MCF 10A (cell line): ENCODE data around the gene CD300H. TPM values are rescaled to one million over a fixed set of nuclear protein-coding genes. Genes with fewer than 3 reads are reported as not detected.
"Not testable (repeated sequence)": the region's sequence is repeated elsewhere in the genome, so short reads cannot be mapped to it uniquely, and the experiment has no call there.

Source experiments
- BruUV-seq: library from RNA; stranded (reverse); fragments of 400-500 nt; replicated peaks from 2 replicates; lab custom pipeline; 2021; lab: Mats Ljungman, UMichigan
- CTCF ChIA-PET: fragments of 300-600 bp; sonication (Branson Sonifier 250); formaldehyde crosslinking; extraction: SDS; loops from one replicate; lab custom pipeline; 2021; ENCODE audit warnings: antibody characterized with exemption, inconsistent platforms; lab: Yijun Ruan, JAX
- POLR2A ChIA-PET: fragments of 300-600, 350-650 bp; sonication (Branson Sonifier 250); formaldehyde crosslinking; extraction: SDS; loops from one replicate; lab custom pipeline; 2020; ENCODE audit warnings: antibody characterized with exemption, inconsistent platforms; lab: Yijun Ruan, JAX
- DNase-seq: peaks from one replicate; pipeline ENCODE4 v3.0.0-alpha.2; 2018; ENCODE audit not compliant: unreplicated experiment
- H3K27ac Mint-ChIP-seq: one replicate; pipeline ENCODE4 v1.8.0; 2022; ENCODE audit warnings: mild to moderate bottlenecking, low read depth, mixed read lengths; ENCODE audit not compliant: unreplicated experiment
- H3K27me3 Mint-ChIP-seq: one replicate; pipeline ENCODE4 v1.8.0; 2022; ENCODE audit warnings: mixed read lengths; ENCODE audit not compliant: insufficient read depth, unreplicated experiment
- H3K36me3 Mint-ChIP-seq: one replicate; pipeline ENCODE4 v1.8.0; 2022; ENCODE audit warnings: mild to moderate bottlenecking, moderate library complexity, mixed read lengths; ENCODE audit not compliant: insufficient read depth, unreplicated experiment
- H3K4me1 Mint-ChIP-seq: one replicate; pipeline ENCODE4 v1.8.0; 2022; ENCODE audit warnings: mixed read lengths; ENCODE audit not compliant: insufficient read depth, unreplicated experiment
- H3K4me3 Mint-ChIP-seq: one replicate; pipeline ENCODE4 v1.8.0; 2022; ENCODE audit warnings: mild to moderate bottlenecking, moderate library complexity, mixed read lengths; ENCODE audit not compliant: unreplicated experiment
- H3K9me3 Mint-ChIP-seq: one replicate; pipeline ENCODE4 v1.8.0; 2022; ENCODE audit warnings: mixed read lengths; ENCODE audit not compliant: unreplicated experiment
- CTCF ChIP-seq: fragments of 200-600 bp; IDR thresholded peaks from one replicate; pipeline ENCODE4 v1.8.0; 2022; ENCODE audit warnings: antibody characterized with exemption, mild to moderate bottlenecking; ENCODE audit not compliant: unreplicated experiment
- intact Hi-C: fragments of 100-400 bp; cut with micrococcal nuclease; formaldehyde crosslinking; loops from 2 replicates; pipeline ENCODE4 v1.14.1; 2022
- total RNA-seq: library from RNA; stranded (reverse); gene quantifications from 2 replicates; pipeline ENCODE4 v1.2.3, GENCODE V29; 2022

The CD300H gene
- total RNA-seq, 1 experiment from 2014 or later, result not detected

- Mint-ChIP-seq H3K9me3 (no peaks in the 10 kb centered on the region), H3K4me1 (peaks cover 5% of the 10 kb centered on the region), H3K36me3 (peaks cover 6% of the 10 kb centered on the region), H3K4me3 (no peak overlapping the region), H3K27me3 (no peaks in the 10 kb centered on the region), H3K27ac (no peak overlapping the region)
- TF ChIP-seq CTCF, result no peak
- DNase-seq, result no peak
- ChIA-PET POLR2A (no interaction called here), CTCF (no interaction called here)
- BruUV-seq, result no TSS peak
- intact Hi-C loops, result no loop called here
Observed at GRCh38 chr17:74579900-74580299, 12.6 kb upstream of the CD300H start.

- DNase-seq, result no peak
- Mint-ChIP-seq H3K27ac (no peak overlapping the region), H3K36me3 (peaks cover 6% of the 10 kb centered on the region), H3K27me3 (no peaks in the 10 kb centered on the region), H3K4me3 (no peak overlapping the region), H3K9me3 (no peaks in the 10 kb centered on the region), H3K4me1 (peaks cover 5% of the 10 kb centered on the region)
- CTCF ChIA-PET, result no interaction called here
- intact Hi-C loops, result no loop called here
- no TSS peak for BruUV-seq
- POLR2A ChIA-PET, result no interaction called here
- TF ChIP-seq CTCF, result no peak
Observed at GRCh38 chr17:74578979-74579378, 11.7 kb upstream of the CD300H start.

GRCh38 chr17:74574489-74575142, 7.3 kb upstream of the CD300H start:
- Mint-ChIP-seq H3K36me3 (peaks cover 6% of the 10 kb centered on the region), H3K4me1 (peaks cover 6% of the 10 kb centered on the region), H3K9me3 (no peaks in the 10 kb centered on the region), H3K27me3 (no peaks in the 10 kb centered on the region), H3K27ac (no peak overlapping the region), H3K4me3 (no peak overlapping the region)
- no peak for DNase-seq
- ChIA-PET CTCF (interaction anchor here (0.5 to 1.3 kb wide), 4 partner anchors 9 to 206 kb away, joined by 3 to 4 read pairs (median 4); no protein-coding TSS in a partner anchor), POLR2A (interaction anchor here (0.9 kb wide), 1 partner anchor 25 kb away, joined by 3 read pairs; no protein-coding TSS in a partner anchor)
- intact Hi-C loops, result no loop called here
- TF ChIP-seq CTCF, result no peak
- no TSS peak for BruUV-seq

GRCh38 chr17:74573635-74574034, 6.3 kb upstream of the CD300H start:
- not testable (repeated sequence) for H3K27me3 Mint-ChIP-seq

More at GRCh38 chr17:74573635-74574034, 6.3 kb upstream of the CD300H start:
- intact Hi-C loops, H3K9me3 Mint-ChIP-seq, H3K27ac Mint-ChIP-seq, DNase-seq, BruUV-seq, H3K36me3 Mint-ChIP-seq, H3K4me3 Mint-ChIP-seq: not testable (repeated sequence)
- peaks cover 14% of the 10 kb centered on the region for H3K4me1 Mint-ChIP-seq
- ChIA-PET CTCF (interaction anchor here (0.6 to 1.3 kb wide), 4 partner anchors 8 to 29 kb away, joined by 3 to 4 read pairs (median 4); no protein-coding TSS in a partner anchor), POLR2A (interaction anchor here (0.6 to 1.3 kb wide), 3 partner anchors 10 to 953 kb away, joined by 3 to 4 read pairs (median 3); no protein-coding TSS in a partner anchor)
